ENCODE measurements around the gene PJA2.

GRCh38 chr5:109399092-109399759 is 10.5 kb downstream of the PJA2 start:
- TF ChIP-seq CTCF (IDR thresholded peaks at IDR 0.05 in 4 of 5, conservative IDR thresholded peaks at IDR 0.05 in 1 of 5) (no peak), POLR2A (IDR thresholded peaks at IDR 0.05) (no peak)
